Large intestine (tissue), 3 donors: ENCODE results near the gene IQGAP1. TPM values are rescaled to one million over a fixed set of nuclear protein-coding genes. Genes with fewer than 3 reads are reported as not detected.

ENCODE experiments used
- DNase-seq, 2 donors: peaks; one replicate each; pipeline versions ENCODE4 v3.0.0 to v3.0.0-alpha.2; 2013
- H3K27ac ChIP-seq: one replicate; pipeline ENCODE4 v1.5.1; 2013; ENCODE audit warnings: low read length
- H3K27me3 ChIP-seq: 2 replicates; pipeline ENCODE4 v1.6.1; 2013; ENCODE audit warnings: low read length; ENCODE audit not compliant: control insufficient read depth, insufficient read depth
- H3K36me3 ChIP-seq: 2 replicates; pipeline ENCODE4 v1.6.1; 2013; ENCODE audit warnings: low read length; ENCODE audit not compliant: control insufficient read depth, insufficient read depth
- H3K4me1 ChIP-seq: one replicate; pipeline ENCODE4 v1.6.1; 2013; ENCODE audit warnings: low read length; ENCODE audit not compliant: control insufficient read depth, insufficient read depth
- H3K4me3 ChIP-seq: one replicate; pipeline ENCODE4 v1.5.1; 2013; ENCODE audit warnings: low read length
- H3K9me3 ChIP-seq: one replicate; pipeline ENCODE4 v1.6.1; 2013; ENCODE audit warnings: mild to moderate bottlenecking, low read depth, low read length, moderate library complexity; ENCODE audit not compliant: control insufficient read depth
- WGBS: methylation state at CpG from one replicate; pipeline ENCODE4 v1.1.5; 2013; ENCODE audit warnings: low lambda C conversion rate; ENCODE audit not compliant: insufficient coverage; 5-methylcytosine and 5-hydroxymethylcytosine counted together
- polyA plus RNA-seq: library from polyadenylated mRNA; unstranded; fragments of 120-200 nt; gene quantifications from one replicate; pipeline ENCODE4 v1.2.1, GENCODE V29; 2013

Gene IQGAP1
- polyA plus RNA-seq, 1 donor, result 90.9 TPM

GRCh38 chr15:90349821-90350220 is 38.2 kb upstream of the IQGAP1 start:
- Histone ChIP-seq H3K9me3 (no peaks in the 10 kb centered on the region), H3K27me3 (no peaks in the 10 kb centered on the region), H3K4me1 (peaks cover 5% of the 10 kb centered on the region), H3K4me3 (no peak overlapping the region), H3K27ac (no peak overlapping the region), H3K36me3 (no peaks in the 10 kb centered on the region)
- no CpG with 5 or more reads among the region's 9 CpGs for WGBS
- DNase-seq, result no peak

- peak overlapping the region; percentile 96 for H3K4me3 ChIP-seq
These were observed 36.4 kb upstream of the IQGAP1 start for GRCh38 chr15:90351479-90352106.

GRCh38 chr15:90352107-90352893 is 35.7 kb upstream of the IQGAP1 start, which contains the start of gene ZNF774:
Gene ZNF774 (plus strand): TSS chr15:90352284. CDS start chr15:90354661, 2,377 bp downstream.
- no peaks in the 10 kb centered on the region for H3K27me3 ChIP-seq
- no peaks in the 10 kb centered on the region for H3K36me3 ChIP-seq
- H3K9me3 ChIP-seq, result no peaks in the 10 kb centered on the region
- H3K4me1 ChIP-seq, result peaks cover 5% of the 10 kb centered on the region
- peak within 1 kb of the TSS; percentile 96 for H3K4me3 ChIP-seq
- WGBS, result no CpG with 5 or more reads among the region's 53 CpGs
- peak within 1 kb of the TSS; percentile 62 for H3K27ac ChIP-seq
- peak; percentile 93 to 96 for DNase-seq

More at GRCh38 chr15:90351479-90352106, 36.4 kb upstream of the IQGAP1 start:
- no peaks in the 10 kb centered on the region for H3K9me3 ChIP-seq
- H3K27me3 ChIP-seq, result no peaks in the 10 kb centered on the region
- no peak overlapping the region for H3K27ac ChIP-seq
- no peak for DNase-seq
- H3K4me1 ChIP-seq, result peaks cover 5% of the 10 kb centered on the region
- H3K36me3 ChIP-seq, result no peaks in the 10 kb centered on the region
- WGBS, result no CpG with 5 or more reads among the region's 25 CpGs

- no CpG with 5 or more reads among the region's 2 CpGs for WGBS
- H3K9me3 ChIP-seq, result no peaks in the 10 kb centered on the region
These were observed 33.1 kb upstream of the IQGAP1 start for GRCh38 chr15:90354986-90355385.

GRCh38 chr15:90358124-90359033 is 29.7 kb upstream of the IQGAP1 start:
- Histone ChIP-seq H3K27me3 (no peaks in the 10 kb centered on the region), H3K9me3 (no peaks in the 10 kb centered on the region), H3K36me3 (peaks cover 14% of the 10 kb centered on the region), H3K4me1 (peaks cover 4% of the 10 kb centered on the region), H3K27ac (peak overlapping the region; percentile 45), H3K4me3 (no peak overlapping the region)
- peak in 1 of 2 donors; percentile 42 for DNase-seq
- WGBS, result no CpG with 5 or more reads among the region's 8 CpGs

More at GRCh38 chr15:90354986-90355385, 33.1 kb upstream of the IQGAP1 start:
- no peak overlapping the region for H3K4me3 ChIP-seq
- no peak for DNase-seq
- H3K4me1 ChIP-seq, result peaks cover 10% of the 10 kb centered on the region
- no peaks in the 10 kb centered on the region for H3K27me3 ChIP-seq
- no peak overlapping the region for H3K27ac ChIP-seq
- peaks cover 3% of the 10 kb centered on the region for H3K36me3 ChIP-seq

GRCh38 chr15:90360746-90361145 is 27.3 kb upstream of the IQGAP1 start:
- Histone ChIP-seq H3K36me3 (peaks cover 14% of the 10 kb centered on the region), H3K9me3 (no peaks in the 10 kb centered on the region), H3K4me1 (peaks cover 4% of the 10 kb centered on the region), H3K4me3 (no peak overlapping the region), H3K27ac (no peak overlapping the region), H3K27me3 (no peaks in the 10 kb centered on the region)
- no CpG with 5 or more reads among the region's 14 CpGs for WGBS
- no peak for DNase-seq

- no peak overlapping the region for H3K27ac ChIP-seq
- WGBS, result no CpG with 5 or more reads among the region's 2 CpGs
- H3K4me3 ChIP-seq, result no peak overlapping the region
- DNase-seq, result no peak
- no peaks in the 10 kb centered on the region for H3K9me3 ChIP-seq
- peaks cover 4% of the 10 kb centered on the region for H3K4me1 ChIP-seq
- no peaks in the 10 kb centered on the region for H3K27me3 ChIP-seq
- H3K36me3 ChIP-seq, result peaks cover 14% of the 10 kb centered on the region
These were observed 25.2 kb upstream of the IQGAP1 start for GRCh38 chr15:90362936-90363212.

- 100% methylated on average over 2 of the region's 4 CpGs for WGBS
- Histone ChIP-seq H3K4me1 (no peaks in the 10 kb centered on the region), H3K27ac (no peak overlapping the region), H3K27me3 (no peaks in the 10 kb centered on the region), H3K36me3 (peaks cover 14% of the 10 kb centered on the region), H3K9me3 (no peaks in the 10 kb centered on the region), H3K4me3 (no peak overlapping the region)
- DNase-seq, result no peak
These were observed 23.8 kb upstream of the IQGAP1 start for GRCh38 chr15:90364251-90364650.

- H3K9me3 ChIP-seq, result no peaks in the 10 kb centered on the region
These were observed 22.5 kb upstream of the IQGAP1 start for GRCh38 chr15:90365414-90366055.

GRCh38 chr15:90367576-90367975 is 20.5 kb upstream of the IQGAP1 start:
- no peak overlapping the region for H3K4me3 ChIP-seq
- H3K27me3 ChIP-seq, result no peaks in the 10 kb centered on the region
- 80% methylated on average over 1 of the region's 3 CpGs for WGBS
- no peaks in the 10 kb centered on the region for H3K36me3 ChIP-seq
- H3K4me1 ChIP-seq, result no peaks in the 10 kb centered on the region
- no peak overlapping the region for H3K27ac ChIP-seq
- no peaks in the 10 kb centered on the region for H3K9me3 ChIP-seq
- no peak for DNase-seq

More at GRCh38 chr15:90365414-90366055, 22.5 kb upstream of the IQGAP1 start:
- WGBS, result 96% methylated on average over 3 of the region's 15 CpGs
- H3K27me3 ChIP-seq, result no peaks in the 10 kb centered on the region
- no peak overlapping the region for H3K4me3 ChIP-seq
- DNase-seq, result no peak
- no peaks in the 10 kb centered on the region for H3K4me1 ChIP-seq
- H3K36me3 ChIP-seq, result peaks cover 6% of the 10 kb centered on the region
- H3K27ac ChIP-seq, result no peak overlapping the region
